GM12878 (cell line): ENCODE data around the gene CHCHD3. TPM values are rescaled to one million over a fixed set of nuclear protein-coding genes. Genes with fewer than 3 reads are reported as not detected.
"Not testable (repeated sequence)": the region's sequence is repeated elsewhere in the genome, so short reads cannot be mapped to it uniquely, and the experiment has no call there.

ENCODE experiments used
- ATAC-seq: fragments of 200-7000 bp; cut with Tn5 transposase; 3 replicates; pipeline ENCODE4 v1.9.1; 2020; ENCODE audit warnings: mild to moderate bottlenecking, moderate library complexity
- BruUV-seq: library from RNA; stranded (reverse); fragments of 400-500 nt; replicated peaks from 2 replicates; lab custom pipeline; 2021; lab: Mats Ljungman, UMichigan
- CTCF ChIA-PET: fragments of 300-600 bp; sonication (Branson Sonifier 250); formaldehyde crosslinking; extraction: SDS; loops from one replicate; lab custom pipeline; 2021; ENCODE audit warnings: inconsistent platforms; lab: Yijun Ruan, JAX
- POLR2A ChIA-PET: fragments of 350-600 bp; formaldehyde crosslinking; extraction: SDS; loops from one replicate; lab custom pipeline; 2021; ENCODE audit warnings: inconsistent platforms; lab: Charles Lee
- RAD21 ChIA-PET: fragments of 300-600 bp; sonication (Branson Sonifier 250); formaldehyde crosslinking; loops from one replicate; lab custom pipeline; 2023; ENCODE audit warnings: antibody characterized with exemption; ENCODE audit not compliant: unreplicated experiment; lab: Charles Lee
- SMC1A ChIA-PET: fragments of 300-600 bp; sonication (Branson Sonifier 250); formaldehyde crosslinking; loops from one replicate; lab custom pipeline; 2023; ENCODE audit not compliant: unreplicated experiment, uncharacterized antibody; lab: Charles Lee
- DNase-seq: peaks from one replicate; pipeline ENCODE4 v3.0.0-alpha.2; 2011; ENCODE audit warnings: low read depth, low spot score
- FAIRE-seq: peaks from 3 replicates; lab custom pipeline; 2011; peaks lifted over from hg19 to GRCh38; lab: Jason Lieb, UNC
- H2AFZ ChIP-seq: 2 replicates; pipeline ENCODE4 v1.6.0; 2011; ENCODE audit warnings: low read depth, low read length, control low read depth; ENCODE audit not compliant: control insufficient read depth
- H3K27ac ChIP-seq: 2 replicates; pipeline ENCODE4 v1.5.1; 2011; ENCODE audit warnings: control low read depth; ENCODE audit not compliant: control insufficient read depth, insufficient read depth
- H3K27me3 ChIP-seq, 2 experiments: replicated peaks in 1 of 2; 2 replicates each; pipeline versions ENCODE4 v1.6.0 to v1.6.1; 2011; ENCODE audit warnings: low read length in 1 of 2; ENCODE audit not compliant: control insufficient read depth in 2 of 2, insufficient read depth in 2 of 2
- H3K36me3 ChIP-seq, 2 experiments: 2 replicates each; pipeline ENCODE4 v1.5.1; 2011; ENCODE audit warnings: low read length in 1 of 2; ENCODE audit not compliant: control insufficient read depth in 2 of 2, insufficient read depth in 2 of 2
- H3K4me1 ChIP-seq: 2 replicates; pipeline ENCODE4 v1.6.1; 2011; ENCODE audit warnings: mild to moderate bottlenecking, low read length, moderate library complexity, mixed read lengths; ENCODE audit not compliant: control insufficient read depth, insufficient read depth
- H3K4me2 ChIP-seq: 2 replicates; pipeline ENCODE4 v1.6.0; 2011; ENCODE audit warnings: control low read depth; ENCODE audit not compliant: control insufficient read depth, insufficient read depth
- H3K4me3 ChIP-seq: fragments of 200-600 bp; sonication (generic); 2 replicates; pipeline ENCODE4 v1.5.1; 2016
- H3K79me2 ChIP-seq: 2 replicates; pipeline ENCODE4 v1.6.0; 2011; ENCODE audit warnings: low read length; ENCODE audit not compliant: control insufficient read depth, insufficient read depth
- H3K9ac ChIP-seq: 2 replicates; pipeline ENCODE4 v1.8.0; 2011; ENCODE audit warnings: low read length, control low read depth, mixed read lengths; ENCODE audit not compliant: control insufficient read depth, insufficient read depth
- H3K9me3 ChIP-seq: replicated peaks from 3 replicates; pipeline ENCODE4 v1.5.1; 2011; ENCODE audit warnings: mild to moderate bottlenecking, low read length; ENCODE audit not compliant: control insufficient read depth, insufficient read depth
- H4K20me1 ChIP-seq: 2 replicates; pipeline ENCODE4 v1.6.0; 2011; ENCODE audit not compliant: control insufficient read depth, insufficient read depth
- CTCF ChIP-seq, 3 experiments: IDR thresholded peaks in 2 of 3; conservative IDR thresholded peaks in 1 of 3; 2 replicates each; pipeline ENCODE4 v1.5.1; 2011; ENCODE audit warnings: low read depth in 3 of 3, low read length in 3 of 3, mild to moderate bottlenecking in 3 of 3, control low read depth in 2 of 3, moderate library complexity in 2 of 3, inconsistent platforms in 1 of 3, mixed read lengths in 1 of 3; ENCODE audit not compliant: control insufficient read depth in 2 of 3, insufficient read depth in 1 of 3; ENCODE audit errors: extremely low read depth in 1 of 3
- RAD21 ChIP-seq: IDR thresholded peaks from 2 replicates; pipeline ENCODE4 v1.6.1; 2011; ENCODE audit warnings: mild to moderate bottlenecking, low read depth, low read length, moderate library complexity; ENCODE audit not compliant: insufficient read depth
- RUNX3 ChIP-seq: IDR thresholded peaks from 2 replicates; pipeline ENCODE4 v1.6.1; 2012; ENCODE audit warnings: low read length, inconsistent platforms
- SMAD1 ChIP-seq: fragments of 450-650 bp; IDR thresholded peaks from 2 replicates; pipeline ENCODE4 v1.6.1; 2018; ENCODE audit warnings: mild to moderate bottlenecking, low read depth; ENCODE audit not compliant: partially characterized antibody
- SREBF2 ChIP-seq: IDR thresholded peaks from 2 replicates; pipeline ENCODE4 v1.6.1; 2012; ENCODE audit warnings: mild to moderate bottlenecking, low read length
- WGBS: methylation state at CpG from one replicate; pipeline ENCODE4 v1.1.6; 2016; ENCODE audit warnings: low lambda C conversion rate; ENCODE audit not compliant: insufficient replicate concordance, insufficient coverage; ENCODE audit errors: missing lambda C conversion rate; 5-methylcytosine and 5-hydroxymethylcytosine counted together
- in situ Hi-C: fragments of 300-500 bp; cut with MboI; formaldehyde crosslinking; loops from 9 replicates; pipeline ENCODE4 v1.14.3; 2018; ENCODE audit warnings: mixed read lengths
- intact Hi-C: fragments of 100-400 bp; cut with micrococcal nuclease; formaldehyde crosslinking; loops from one replicate; pipeline ENCODE4 v1.14.2; 2022; ENCODE audit not compliant: unreplicated experiment
- polyA plus RNA-seq, 11 experiments: library from polyadenylated mRNA; depleted of rRNA in 4 of 11; unstranded in 6 of 11; stranded (reverse) in 5 of 11; fragments of >200 nt; fragmentation: Nextera tagmentation in 4 of 11; fragmentation: Illumina TruSeq in 1 of 11; extraction: Ambion mirVana in 4 of 11; extraction: Trizol in 1 of 11; gene quantifications; 1 replicate in 1 of 11; 2 replicates in 10 of 11; pipeline versions ENCODE4 v1.2.1 to v1.2.3, GENCODE V29; 2011 to 2016; ENCODE audit warnings: inconsistent platforms in 2 of 11, missing spikeins in 2 of 11, low read depth in 1 of 11
- total RNA-seq, 4 experiments: library from RNA; depleted of rRNA in 3 of 4; stranded (reverse); fragments of >200 nt in 3 of 4; fragmentation: Illumina TruSeq in 1 of 4; extraction: Trizol in 1 of 4; gene quantifications; 2 replicates each; pipeline versions ENCODE4 v1.2.1 to v1.2.3, GENCODE V29; 2013 to 2021

CHCHD3 gene
- total and polyA plus RNA-seq, 10 of the 15 experiments (the other 5 are each of a cell fraction or from before 2014, with no cell fraction given) = 38.3 to 178 (median 96.2) TPM

GRCh38 chr7:132932296-132933071 is 149.4 kb downstream of the CHCHD3 start (continued):
- TF ChIP-seq SMAD1 = no peak
- TF ChIP-seq, all 136 proteins: peak for 0

GRCh38 chr7:132930881-132931280 is 151.0 kb downstream of the CHCHD3 start:
- H3K36me3 ChIP-seq = peaks cover 0 to 6% of the 10 kb centered on the region in 2 experiments; a peak in 1 of 4 replicates
- ChIA-PET CTCF (interaction anchor here (1.6 kb wide), 1 partner anchor 350 kb away, joined by 5 read pairs; no protein-coding TSS in a partner anchor), POLR2A (interaction anchor here (0.6 kb wide), 1 partner anchor 112 kb away, joined by 3 read pairs; no protein-coding TSS in a partner anchor), SMC1A (interaction anchor here (0.7 to 1.8 kb wide), 6 partner anchors 10 to 503 kb away, joined by 3 to 5 read pairs (median 4); no protein-coding TSS in a partner anchor), RAD21 (interaction anchor here (0.8 kb wide), 1 partner anchor 56 kb away, joined by 3 read pairs; no protein-coding TSS in a partner anchor)
- H3K9me3 ChIP-seq = peaks cover 2% of the 10 kb centered on the region; the same call in 2 of the 3 replicates
- BruUV-seq = no TSS peak
- no peak overlapping the region for H3K27ac ChIP-seq
- TF ChIP-seq RAD21 (peak; percentile 61), RUNX3 (peak; percentile 55; the same call in 1 of the 2 replicates), CTCF (IDR thresholded peaks at IDR 0.05 in 2 of 3, conservative IDR thresholded peaks at IDR 0.05 in 1 of 3; ENCODE audit: control insufficient read depth in 2 of 3, extremely low read depth in 1 of 3, insufficient read depth in 1 of 3, low read depth in 3 of 3, low read length in 3 of 3) (peak in 2 of 3 experiments; percentile 19 to 35; a peak in 3 of 6 replicates), SREBF2 (no peak)
- H3K9ac ChIP-seq = no peak overlapping the region
- H3K4me3 ChIP-seq = no peak overlapping the region
- no peak for ATAC-seq
- intact Hi-C loops = no loop called here
- no peak for DNase-seq
- in situ Hi-C loops = no loop called here
- peaks cover 17% of the 10 kb centered on the region for H3K4me1 ChIP-seq
- H3K79me2 ChIP-seq = no peaks in the 10 kb centered on the region; the same call in 1 of the 2 replicates
- H3K27me3 ChIP-seq = no peaks in the 10 kb centered on the region
- 71% methylated on average over 4 of the region's 4 CpGs for WGBS
- H3K4me2 ChIP-seq = no peak overlapping the region
- FAIRE-seq = no peak
- no peaks in the 10 kb centered on the region for H4K20me1 ChIP-seq
- H2AFZ ChIP-seq = no peak overlapping the region

GRCh38 chr7:132929944-132930343 is 151.9 kb downstream of the CHCHD3 start:
- ChIA-PET SMC1A (interaction anchor here (0.6 kb wide), 1 partner anchor 15 kb away, joined by 3 read pairs; no protein-coding TSS in a partner anchor), CTCF (interaction anchor here (0.8 to 1.6 kb wide), 2 partner anchors 8 to 349 kb away, joined by 4 to 5 read pairs; no protein-coding TSS in a partner anchor), POLR2A (interaction anchor here (0.7 kb wide), 1 partner anchor 8 kb away, joined by 3 read pairs; no protein-coding TSS in a partner anchor)
- H3K4me1 ChIP-seq = peaks cover 17% of the 10 kb centered on the region
- intact Hi-C loops, H3K4me3 ChIP-seq, ATAC-seq, H3K79me2 ChIP-seq, DNase-seq, H3K27ac ChIP-seq, H4K20me1 ChIP-seq, BruUV-seq, in situ Hi-C loops, H3K36me3 ChIP-seq, H3K9ac ChIP-seq, RAD21 ChIA-PET, H3K27me3 ChIP-seq, H3K9me3 ChIP-seq, FAIRE-seq, H2AFZ ChIP-seq, H3K4me2 ChIP-seq: not testable (repeated sequence)
- WGBS = 95% methylated on average over 5 of the region's 5 CpGs
